NOMO-1 treated with DMSO at 0.1 percent for 48 hours (cell line): ENCODE data around the gene HAUS2.
"Not testable (repeated sequence)": the region's sequence is repeated elsewhere in the genome, so short reads cannot be mapped to it uniquely, and the experiment has no call there.

Experiments
- DNase-seq: peaks from one replicate; lab custom pipeline; 2025; ENCODE audit not compliant: unreplicated experiment; lab: John Stamatoyannopoulos, UW

The HAUS2 gene

GRCh38 chr15:42575188-42576039 lies 26.8 kb downstream of the HAUS2 start, which contains the start of gene STARD9:
TSS of gene STARD9 (plus strand) at chr15:42575606. CDS start at chr15:42575716, 110 bp downstream.
- DNase-seq = peak; percentile 97

GRCh38 chr15:42576040-42576594 lies 27.5 kb downstream of the HAUS2 start:
- DNase-seq = no peak

GRCh38 chr15:42576776-42577175 lies 28.1 kb downstream of the HAUS2 start:
- no peak for DNase-seq

GRCh38 chr15:42577514-42578031 lies 28.9 kb downstream of the HAUS2 start:
- no peak for DNase-seq

- DNase-seq = no peak
Observed at GRCh38 chr15:42578984-42579537, 30.4 kb downstream of the HAUS2 start.

GRCh38 chr15:42581272-42581730 lies 32.7 kb downstream of the HAUS2 start:
- peak; percentile 79 for DNase-seq

GRCh38 chr15:42582569-42583375 lies 34.1 kb downstream of the HAUS2 start:
- DNase-seq = no peak

GRCh38 chr15:42584031-42584765 lies 35.6 kb downstream of the HAUS2 start:
- no peak for DNase-seq

- DNase-seq = no peak
Observed at GRCh38 chr15:42590619-42591237, 42.1 kb downstream of the HAUS2 start.

- peak; percentile 5 for DNase-seq
Observed at GRCh38 chr15:42591238-42591934, 42.7 kb downstream of the HAUS2 start.

GRCh38 chr15:42592716-42593115 lies 44.1 kb downstream of the HAUS2 start:
- no peak for DNase-seq

- DNase-seq = no peak
Observed at GRCh38 chr15:42593143-42593542, 44.5 kb downstream of the HAUS2 start.

GRCh38 chr15:42594095-42594494 lies 45.5 kb downstream of the HAUS2 start:
- no peak for DNase-seq

- DNase-seq = no peak
Observed at GRCh38 chr15:42595626-42596240, 47.1 kb downstream of the HAUS2 start.

GRCh38 chr15:42601316-42601715 lies 52.7 kb downstream of the HAUS2 start:
- not testable (repeated sequence) for DNase-seq

GRCh38 chr15:42602501-42602900 lies 53.9 kb downstream of the HAUS2 start:
- peak; percentile 1 for DNase-seq

GRCh38 chr15:42603978-42604377 lies 55.3 kb downstream of the HAUS2 start:
- DNase-seq = no peak

GRCh38 chr15:42604894-42605744 lies 56.5 kb downstream of the HAUS2 start:
- peak; percentile 60 for DNase-seq
